SK-N-SH (cell line): Measurements from ENCODE around the gene TSPAN4.

Experiments
- CHD2 ChIP-seq: fragments of 150-350 bp; IDR thresholded peaks from 2 replicates; pipeline ENCODE4 v1.6.1; 2018; ENCODE audit warnings: low read length; ENCODE audit not compliant: partially characterized antibody
- EZH2phosphoT487 ChIP-seq: fragments of 200-600 bp; sonication (generic); IDR thresholded peaks from 2 replicates; pipeline ENCODE4 v1.6.1; 2017; ENCODE audit warnings: low read depth, mixed run types, mild to moderate bottlenecking, antibody characterized with exemption, moderate library complexity, borderline replicate concordance
- NRF1 ChIP-seq: IDR thresholded peaks from 2 replicates; pipeline ENCODE4 v1.6.1; 2012; ENCODE audit warnings: low read depth, mild to moderate bottlenecking, low read length
- POLR2AphosphoS5 ChIP-seq: IDR thresholded peaks from 2 replicates; pipeline ENCODE4 v1.6.1; 2012; ENCODE audit warnings: low read depth, low read length
- RXRA ChIP-seq: IDR thresholded peaks from 2 replicates; pipeline ENCODE4 v1.4.0; 2012; ENCODE audit warnings: low read depth, mild to moderate bottlenecking, borderline replicate concordance
- TF ChIP-seq, protein P1 (sequence below): IDR thresholded peaks from 2 replicates; pipeline ENCODE4 v1.4.0; 2012; ENCODE audit warnings: low read depth
- TF ChIP-seq, protein P2 (sequence below): IDR thresholded peaks from 2 replicates; pipeline ENCODE4 v1.6.1; 2012; ENCODE audit warnings: mild to moderate bottlenecking, low read depth, low read length, moderate library complexity

DNA sequence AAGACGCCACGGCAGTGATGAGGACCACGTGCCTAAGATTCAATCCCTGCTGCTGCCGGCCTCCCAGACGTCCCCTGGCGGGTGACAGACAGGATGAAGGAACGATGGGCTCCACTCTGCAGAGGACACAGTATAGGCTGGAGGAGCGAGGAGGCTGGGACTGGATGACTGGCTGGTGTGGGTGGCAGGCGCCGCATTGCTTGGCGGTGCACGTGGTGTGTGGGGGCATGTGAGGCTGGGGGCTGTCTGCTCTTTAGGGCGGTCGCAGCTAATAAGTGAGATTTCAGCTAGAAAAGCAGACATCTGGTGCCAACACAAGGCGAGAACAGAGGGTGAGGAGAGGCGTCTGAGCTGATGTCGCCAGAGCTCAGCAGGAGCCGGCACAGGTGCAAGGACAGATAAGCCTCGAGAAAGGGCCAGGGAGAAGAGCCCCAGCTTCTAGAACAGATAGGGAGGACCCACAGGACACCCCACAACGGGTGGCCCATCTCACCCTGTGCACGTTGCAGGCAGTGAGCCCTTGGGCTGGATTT, 33.2 kb downstream of the TSPAN4 start:
- TF ChIP-seq RXRA (no peak), CHD2 (no peak), POLR2AphosphoS5 (no peak), NRF1 (no peak), EZH2phosphoT487 (no peak)
- TF ChIP-seq, protein P1, sequence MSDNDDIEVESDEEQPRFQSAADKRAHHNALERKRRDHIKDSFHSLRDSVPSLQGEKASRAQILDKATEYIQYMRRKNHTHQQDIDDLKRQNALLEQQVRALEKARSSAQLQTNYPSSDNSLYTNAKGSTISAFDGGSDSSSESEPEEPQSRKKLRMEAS, result no peak
- TF ChIP-seq, protein P2, sequence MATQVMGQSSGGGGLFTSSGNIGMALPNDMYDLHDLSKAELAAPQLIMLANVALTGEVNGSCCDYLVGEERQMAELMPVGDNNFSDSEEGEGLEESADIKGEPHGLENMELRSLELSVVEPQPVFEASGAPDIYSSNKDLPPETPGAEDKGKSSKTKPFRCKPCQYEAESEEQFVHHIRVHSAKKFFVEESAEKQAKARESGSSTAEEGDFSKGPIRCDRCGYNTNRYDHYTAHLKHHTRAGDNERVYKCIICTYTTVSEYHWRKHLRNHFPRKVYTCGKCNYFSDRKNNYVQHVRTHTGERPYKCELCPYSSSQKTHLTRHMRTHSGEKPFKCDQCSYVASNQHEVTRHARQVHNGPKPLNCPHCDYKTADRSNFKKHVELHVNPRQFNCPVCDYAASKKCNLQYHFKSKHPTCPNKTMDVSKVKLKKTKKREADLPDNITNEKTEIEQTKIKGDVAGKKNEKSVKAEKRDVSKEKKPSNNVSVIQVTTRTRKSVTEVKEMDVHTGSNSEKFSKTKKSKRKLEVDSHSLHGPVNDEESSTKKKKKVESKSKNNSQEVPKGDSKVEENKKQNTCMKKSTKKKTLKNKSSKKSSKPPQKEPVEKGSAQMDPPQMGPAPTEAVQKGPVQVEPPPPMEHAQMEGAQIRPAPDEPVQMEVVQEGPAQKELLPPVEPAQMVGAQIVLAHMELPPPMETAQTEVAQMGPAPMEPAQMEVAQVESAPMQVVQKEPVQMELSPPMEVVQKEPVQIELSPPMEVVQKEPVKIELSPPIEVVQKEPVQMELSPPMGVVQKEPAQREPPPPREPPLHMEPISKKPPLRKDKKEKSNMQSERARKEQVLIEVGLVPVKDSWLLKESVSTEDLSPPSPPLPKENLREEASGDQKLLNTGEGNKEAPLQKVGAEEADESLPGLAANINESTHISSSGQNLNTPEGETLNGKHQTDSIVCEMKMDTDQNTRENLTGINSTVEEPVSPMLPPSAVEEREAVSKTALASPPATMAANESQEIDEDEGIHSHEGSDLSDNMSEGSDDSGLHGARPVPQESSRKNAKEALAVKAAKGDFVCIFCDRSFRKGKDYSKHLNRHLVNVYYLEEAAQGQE, result no peak
